Activated CD8-positive, alpha-beta memory T cell treated with anti-CD3 and anti-CD28 coated beads for 48 hours (primary cell): ENCODE results near the gene PTGDS.
A peak's percentile ranks its signal among the peaks of the same experiment; 100 is the strongest.

Experiments
- DNase-seq, 3 experiments: peaks; one replicate each; pipeline ENCODE4 v3.0.0-alpha.2; 2020; ENCODE audit warnings: low read depth in 2 of 3, low spot score in 2 of 3

The PTGDS gene

DNA sequence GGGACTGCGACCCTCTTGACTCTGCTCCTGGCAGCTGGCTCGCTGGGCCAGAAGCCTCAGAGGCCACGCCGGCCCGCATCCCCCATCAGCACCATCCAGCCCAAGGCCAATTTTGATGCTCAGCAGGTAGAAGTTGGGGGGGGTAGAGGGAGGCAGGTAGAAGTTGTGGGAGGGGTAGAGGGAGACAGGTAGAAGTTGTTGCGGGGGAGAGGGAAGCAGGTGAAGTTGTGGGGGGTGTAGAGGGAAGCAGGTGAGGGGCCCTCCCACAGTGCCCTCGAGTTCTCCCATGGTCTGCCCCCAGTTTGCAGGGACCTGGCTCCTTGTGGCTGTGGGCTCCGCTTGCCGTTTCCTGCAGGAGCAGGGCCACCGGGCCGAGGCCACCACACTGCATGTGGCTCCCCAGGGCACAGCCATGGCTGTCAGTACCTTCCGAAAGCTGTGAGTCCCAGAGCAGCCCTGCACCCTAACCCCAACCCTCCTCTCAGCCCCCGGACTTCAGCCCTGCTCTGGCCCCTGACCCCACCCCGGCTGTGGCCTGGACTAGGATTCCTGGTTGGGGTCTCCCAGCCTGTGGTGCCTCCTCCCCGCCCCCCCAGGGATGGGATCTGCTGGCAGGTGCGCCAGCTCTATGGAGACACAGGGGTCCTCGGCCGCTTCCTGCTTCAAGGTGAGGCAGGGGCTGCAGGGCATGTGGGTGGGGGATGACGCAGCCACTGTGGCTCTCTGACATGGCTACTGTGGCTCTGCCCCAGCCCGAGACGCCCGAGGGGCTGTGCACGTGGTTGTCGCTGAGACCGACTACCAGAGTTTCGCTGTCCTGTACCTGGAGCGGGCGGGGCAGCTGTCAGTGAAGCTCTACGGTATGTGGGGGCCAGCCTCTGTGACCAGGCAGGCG is 31.7 kb upstream of the PTGDS start:
- DNase-seq: no peak

DNA sequence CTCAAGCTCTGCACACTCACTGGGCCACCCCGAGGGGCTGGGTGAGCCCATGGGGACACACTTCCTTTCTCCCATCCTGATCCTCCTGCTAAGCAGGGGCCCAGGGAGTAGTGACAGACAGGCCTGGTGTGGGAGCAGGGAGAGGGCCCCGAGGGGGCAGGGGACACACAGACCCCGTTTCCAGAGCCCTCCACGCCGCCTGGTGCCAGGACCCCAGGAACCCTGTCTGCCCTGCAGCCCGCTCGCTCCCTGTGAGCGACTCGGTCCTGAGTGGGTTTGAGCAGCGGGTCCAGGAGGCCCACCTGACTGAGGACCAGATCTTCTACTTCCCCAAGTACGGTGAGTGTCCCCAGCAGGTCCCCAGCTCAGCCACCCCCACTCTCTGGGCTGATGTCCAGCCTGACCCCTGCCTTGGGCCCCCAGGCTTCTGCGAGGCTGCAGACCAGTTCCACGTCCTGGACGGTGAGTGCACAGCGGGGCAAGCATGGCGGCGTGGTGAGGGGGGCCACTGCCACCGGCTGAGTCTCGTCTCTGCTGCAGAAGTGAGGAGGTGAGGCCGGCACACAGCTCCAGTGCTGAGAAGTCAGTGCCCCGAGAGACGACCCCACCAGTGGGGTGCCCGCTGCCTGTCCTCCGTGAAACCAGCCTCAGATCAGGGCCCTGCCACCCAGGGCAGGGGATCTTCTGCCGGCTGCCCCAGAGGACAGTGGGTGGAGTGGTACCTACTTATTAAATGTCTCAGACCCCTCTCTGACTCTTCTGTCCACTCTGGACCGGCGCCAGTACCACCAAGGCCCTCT is 30.9 kb upstream of the PTGDS start:
- DNase-seq: no peak

DNA sequence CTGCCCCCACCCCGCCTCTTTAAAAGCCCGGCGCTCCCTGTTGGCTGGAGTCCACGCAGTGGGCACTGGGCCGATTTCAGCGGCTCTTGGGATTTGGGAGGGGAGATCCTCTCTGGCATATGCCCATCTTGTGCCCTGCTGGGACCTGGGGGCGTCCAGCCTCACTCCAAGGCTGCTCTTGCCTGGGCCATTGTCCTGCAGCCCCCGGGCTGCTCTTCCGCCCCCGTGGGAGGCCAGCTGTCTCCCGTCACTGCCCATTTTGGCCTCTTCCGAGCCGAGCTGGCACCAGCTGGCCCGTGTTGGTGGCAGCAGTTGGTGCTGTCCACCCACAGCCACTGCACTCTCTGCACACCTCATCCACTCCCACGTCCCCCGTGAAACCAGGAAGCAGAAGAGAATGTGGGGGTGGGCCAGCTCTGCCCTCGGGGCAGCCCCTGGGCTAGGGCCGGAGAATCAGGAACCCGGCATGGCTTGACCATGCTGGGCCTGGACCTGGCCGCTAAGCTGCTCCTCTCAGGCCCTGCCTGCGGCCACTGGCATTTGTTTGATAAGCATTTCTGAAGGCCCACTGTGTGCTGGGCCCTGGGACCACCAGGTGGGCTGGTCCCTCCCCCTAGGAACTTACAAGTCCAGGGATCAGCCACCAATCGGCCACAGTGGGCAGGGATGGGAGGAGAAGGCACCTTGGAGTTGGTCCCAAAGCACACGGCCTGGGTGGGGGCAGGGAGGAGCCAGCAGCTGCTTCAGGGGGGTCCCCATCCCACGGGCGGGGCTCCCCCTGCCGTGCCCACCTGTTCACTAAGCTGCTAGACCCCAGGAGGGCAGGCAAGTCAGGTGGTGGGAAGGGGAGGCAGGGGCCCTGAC is 30.0 kb upstream of the PTGDS start:
- no peak for DNase-seq

DNA sequence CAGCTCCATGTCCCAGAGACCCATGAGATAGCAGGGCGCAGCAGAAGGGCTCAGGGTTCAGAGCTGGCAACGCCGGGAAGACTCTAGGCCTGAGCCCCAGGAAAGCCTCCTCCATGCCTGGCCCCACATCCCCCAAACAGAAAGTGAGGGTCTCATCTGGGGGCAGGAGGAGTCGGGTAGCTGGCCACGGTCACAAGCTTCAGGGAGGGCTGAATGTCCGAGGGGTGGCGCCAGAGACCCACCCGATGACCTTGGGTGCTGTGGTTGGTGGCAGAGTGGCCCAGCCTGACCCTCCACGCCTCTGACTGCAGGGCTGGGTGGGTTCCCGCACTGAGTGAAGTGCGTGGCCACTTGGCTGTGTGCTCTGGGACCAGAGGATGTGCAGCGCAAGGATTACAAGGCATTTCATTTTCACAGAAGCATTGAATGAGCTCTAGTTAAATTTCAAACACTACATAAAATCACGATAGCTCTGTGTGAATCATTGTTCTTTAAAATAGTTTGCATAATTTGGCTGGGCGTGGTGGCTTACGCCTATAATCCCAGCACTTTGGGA is 29.3 kb upstream of the PTGDS start:
- DNase-seq: no peak

DNA sequence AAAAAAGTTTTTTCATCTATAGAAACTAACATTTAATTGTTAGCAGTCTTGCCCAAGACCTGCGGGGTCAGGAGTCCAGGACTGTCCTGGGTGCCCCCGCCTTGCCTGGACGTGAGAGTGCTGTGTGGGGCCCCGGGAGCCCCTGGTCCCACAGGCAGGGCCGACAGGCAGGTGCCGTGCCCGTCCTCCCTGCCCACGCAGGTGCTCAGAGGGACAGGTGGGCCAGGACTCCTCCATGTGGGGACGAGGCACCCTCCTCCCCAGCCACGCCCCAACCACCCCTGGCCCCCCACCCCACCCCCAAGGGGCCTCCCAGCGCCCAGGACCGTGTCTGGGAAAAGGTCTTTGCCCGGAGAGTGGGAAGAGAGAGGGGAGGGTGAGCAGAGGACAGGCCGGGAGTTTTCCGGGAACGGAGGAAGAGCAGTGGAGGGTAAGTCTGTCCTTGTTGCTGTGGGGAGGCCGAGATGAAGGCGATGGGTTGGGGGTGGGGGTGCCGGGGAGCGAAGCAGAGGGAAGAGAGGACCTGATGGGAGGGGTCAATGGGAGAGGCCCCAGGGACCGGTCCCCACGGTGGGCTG is 28.0 kb upstream of the PTGDS start:
- DNase-seq: no peak

DNA sequence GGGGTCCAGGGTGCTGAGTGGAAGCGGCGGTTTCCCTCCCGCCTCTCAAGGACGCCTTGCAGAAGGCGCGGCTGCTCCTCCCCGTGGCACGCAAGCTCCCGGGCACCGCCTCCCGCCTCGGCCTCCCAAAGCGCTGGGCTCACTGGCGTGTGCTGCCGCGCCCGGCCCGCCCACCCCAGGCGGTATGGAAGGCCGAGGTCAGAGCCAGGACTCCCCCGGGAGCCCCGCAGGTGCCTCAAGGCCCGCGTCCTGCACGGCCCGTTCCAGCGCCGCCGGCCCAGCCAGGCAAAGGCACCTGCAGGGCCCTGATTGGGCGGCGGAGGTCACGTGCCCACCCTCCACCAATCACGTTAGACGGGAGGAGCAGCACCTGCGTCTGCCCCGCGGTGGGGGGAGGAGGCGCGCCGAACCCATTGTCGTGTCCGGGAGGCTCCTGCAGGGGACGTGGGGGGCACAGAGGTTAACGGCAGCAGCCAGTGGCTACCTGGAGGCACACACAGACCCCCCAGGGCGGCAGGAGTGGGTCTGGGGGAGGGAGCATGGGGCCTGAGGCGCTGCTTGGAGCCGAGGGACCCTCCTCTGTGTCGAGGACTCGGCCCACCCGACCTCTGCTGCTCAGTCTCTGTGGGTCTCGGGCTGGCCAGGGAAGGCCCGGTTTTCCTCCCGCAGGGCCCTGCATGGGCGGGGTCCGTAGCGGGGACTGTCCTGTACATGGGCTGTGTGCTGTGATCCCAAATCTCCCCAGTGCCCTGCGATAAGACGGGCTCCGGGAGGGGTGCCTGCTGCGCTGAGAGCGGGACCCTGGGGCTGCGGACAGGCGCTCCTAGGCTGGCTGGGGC is 27.3 kb upstream of the PTGDS start:
- peak; percentile 85 to 94 (median 87) for DNase-seq

DNA sequence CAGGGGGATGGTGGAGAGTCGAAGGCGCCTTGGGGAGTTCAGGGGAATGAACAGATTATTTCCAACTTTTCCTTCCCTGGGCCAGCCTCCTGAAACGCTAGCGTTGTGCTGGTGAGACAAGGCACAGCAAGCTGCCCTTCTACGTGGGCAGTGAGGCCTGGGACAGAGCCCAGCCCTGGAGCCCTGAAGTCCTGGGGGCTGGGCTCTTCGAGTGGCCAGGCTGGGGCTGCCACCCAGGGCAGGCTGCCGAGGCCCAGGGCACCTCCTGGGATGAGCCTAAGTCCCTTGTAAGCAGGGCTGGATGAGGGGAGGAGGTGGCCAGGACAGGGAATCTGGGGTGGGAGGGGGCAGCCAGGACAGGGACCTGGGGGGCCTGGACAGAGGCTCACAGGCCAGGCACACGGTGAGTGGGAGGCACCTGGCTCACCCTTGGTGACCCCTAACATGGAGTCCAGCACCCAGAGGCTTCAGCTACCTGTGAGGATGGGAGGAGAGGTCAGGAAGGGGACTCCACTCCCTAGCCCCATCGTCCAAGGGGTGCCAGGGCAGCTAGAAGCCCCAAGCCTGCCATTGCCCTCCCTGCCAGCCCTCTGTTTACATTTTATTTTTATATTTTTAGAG is 26.5 kb upstream of the PTGDS start:
- no peak for DNase-seq

DNA sequence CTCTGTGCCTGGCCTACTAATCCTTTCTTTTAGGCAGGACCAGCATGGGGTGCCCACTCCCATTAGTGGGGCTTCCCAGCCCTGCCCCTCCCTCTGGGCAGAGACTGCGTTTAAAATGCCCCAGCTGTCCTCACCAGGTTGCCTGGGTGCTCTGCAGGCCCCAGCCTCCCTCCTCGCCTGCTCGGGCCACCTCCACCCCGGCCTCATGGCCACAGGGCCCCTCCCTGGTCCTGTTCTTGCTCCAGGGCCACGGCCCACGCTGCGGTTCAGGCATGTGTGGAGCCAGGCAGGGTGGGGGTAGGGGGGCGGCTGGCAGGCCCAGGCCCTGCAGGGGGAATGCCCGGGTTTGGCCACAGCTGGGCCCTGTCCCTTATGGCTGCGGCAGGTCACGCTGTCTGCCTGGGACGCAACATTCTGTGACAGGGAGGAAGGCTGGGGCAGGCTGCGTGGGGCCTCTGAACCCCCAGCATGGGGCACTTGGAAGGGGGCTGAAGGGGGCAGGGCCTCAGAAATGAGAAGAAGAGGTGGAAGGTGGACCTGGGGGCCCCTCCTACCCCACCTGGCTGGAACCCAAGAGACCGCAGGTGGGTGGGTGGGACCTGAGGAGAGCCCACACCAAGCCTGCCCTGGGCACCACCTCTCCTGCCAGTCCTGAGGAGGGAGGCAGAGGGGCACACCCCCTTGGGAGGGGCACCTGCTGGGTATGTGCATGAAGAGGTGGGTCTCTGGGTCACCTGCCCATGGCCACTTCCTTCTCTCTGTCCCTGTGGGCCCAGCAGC is 25.6 kb upstream of the PTGDS start, which contains the start of gene LCN12:
Gene LCN12, plus strand, starts transcription at position 733 of the 780 bp plus-strand sequence. CDS start 55 bp downstream, outside the sequence.
- no peak for DNase-seq

DNA sequence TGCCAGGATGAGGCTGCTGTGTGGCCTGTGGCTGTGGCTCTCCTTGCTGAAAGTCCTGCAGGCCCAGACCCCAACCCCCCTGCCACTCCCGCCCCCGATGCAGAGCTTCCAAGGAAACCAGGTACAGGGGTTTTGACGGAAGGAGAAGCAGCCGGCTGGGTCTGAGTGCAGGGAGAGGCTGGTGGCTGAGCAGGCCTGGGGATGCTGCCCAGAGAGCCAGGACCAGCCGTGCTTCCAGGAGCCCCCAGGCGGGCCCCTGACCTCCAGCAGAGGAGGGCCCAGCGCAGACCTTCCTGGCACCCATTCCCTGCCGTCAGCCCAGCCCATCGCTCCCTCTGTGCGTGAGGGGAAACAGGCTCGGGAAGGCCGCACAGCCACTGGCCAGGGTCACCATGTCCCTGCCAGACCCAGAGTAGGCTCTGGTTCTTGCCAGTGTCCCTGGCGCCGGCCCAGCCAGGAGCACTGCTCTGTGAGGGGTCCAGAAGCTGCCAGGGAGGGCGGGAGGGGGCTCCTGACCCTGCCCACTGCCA is 24.9 kb upstream of the PTGDS start:
- no peak for DNase-seq

DNA sequence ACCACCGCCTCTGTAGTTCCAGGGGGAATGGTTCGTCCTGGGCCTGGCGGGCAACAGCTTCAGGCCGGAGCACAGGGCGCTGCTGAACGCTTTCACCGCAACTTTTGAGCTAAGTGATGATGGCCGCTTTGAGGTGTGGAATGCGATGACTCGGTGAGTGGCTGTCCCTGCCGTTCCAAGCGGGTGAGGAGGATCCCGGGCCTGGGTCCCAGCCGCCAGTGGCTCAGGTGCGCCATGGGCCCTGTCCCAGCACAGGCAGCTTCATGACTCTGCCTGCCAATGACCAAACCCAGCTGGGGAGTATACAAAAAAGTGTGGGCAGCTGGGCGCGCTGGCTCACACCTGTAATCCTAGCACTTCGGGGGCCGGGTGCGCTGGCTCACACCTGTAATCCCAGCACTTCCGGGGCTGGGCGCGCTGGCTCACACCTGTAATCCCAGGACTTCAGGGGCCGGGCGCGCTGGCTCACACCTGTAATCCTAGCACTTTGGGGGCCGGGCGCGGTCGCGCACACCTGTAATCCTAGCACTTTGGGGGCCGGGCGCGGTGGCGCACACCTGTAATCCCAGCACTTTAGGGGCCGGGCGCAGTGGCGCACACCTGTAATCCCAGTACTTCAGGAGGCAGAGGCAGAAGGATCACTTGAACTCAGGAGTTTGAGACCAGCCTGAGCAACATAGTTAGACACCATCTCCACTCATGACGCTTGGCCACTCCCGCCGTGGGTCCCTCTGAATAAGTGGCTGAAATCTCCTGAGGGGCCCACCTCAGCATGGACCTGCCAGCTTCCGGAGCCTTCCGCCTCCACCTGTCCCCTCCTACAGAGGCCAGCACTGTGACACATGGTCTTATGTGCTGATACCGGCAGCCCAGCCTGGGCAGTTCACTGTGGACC is 24.2 kb upstream of the PTGDS start:
- DNase-seq: no peak

DNA sequence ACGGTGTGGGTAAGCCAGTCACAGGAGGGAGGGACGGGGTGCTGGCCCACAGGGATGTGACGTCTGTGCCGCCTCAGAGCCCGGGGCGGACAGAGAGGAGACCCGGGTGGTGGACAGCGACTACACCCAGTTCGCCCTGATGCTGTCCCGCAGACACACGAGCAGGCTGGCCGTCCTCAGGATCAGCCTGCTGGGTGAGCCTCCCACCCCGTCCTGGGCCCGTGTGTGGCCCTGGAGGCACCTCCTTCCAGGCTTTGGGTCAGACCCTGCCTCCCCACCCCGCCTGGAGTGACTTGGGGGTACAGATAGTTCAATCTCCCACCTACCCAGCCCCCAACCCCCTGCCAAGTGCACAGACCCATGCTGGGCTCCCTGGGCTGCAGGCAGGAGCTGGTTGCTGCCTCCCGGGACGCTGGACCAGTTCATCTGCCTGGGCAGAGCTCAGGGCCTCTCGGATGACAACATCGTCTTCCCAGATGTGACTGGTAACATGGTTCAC is 23.5 kb upstream of the PTGDS start:
- no peak for DNase-seq

DNA sequence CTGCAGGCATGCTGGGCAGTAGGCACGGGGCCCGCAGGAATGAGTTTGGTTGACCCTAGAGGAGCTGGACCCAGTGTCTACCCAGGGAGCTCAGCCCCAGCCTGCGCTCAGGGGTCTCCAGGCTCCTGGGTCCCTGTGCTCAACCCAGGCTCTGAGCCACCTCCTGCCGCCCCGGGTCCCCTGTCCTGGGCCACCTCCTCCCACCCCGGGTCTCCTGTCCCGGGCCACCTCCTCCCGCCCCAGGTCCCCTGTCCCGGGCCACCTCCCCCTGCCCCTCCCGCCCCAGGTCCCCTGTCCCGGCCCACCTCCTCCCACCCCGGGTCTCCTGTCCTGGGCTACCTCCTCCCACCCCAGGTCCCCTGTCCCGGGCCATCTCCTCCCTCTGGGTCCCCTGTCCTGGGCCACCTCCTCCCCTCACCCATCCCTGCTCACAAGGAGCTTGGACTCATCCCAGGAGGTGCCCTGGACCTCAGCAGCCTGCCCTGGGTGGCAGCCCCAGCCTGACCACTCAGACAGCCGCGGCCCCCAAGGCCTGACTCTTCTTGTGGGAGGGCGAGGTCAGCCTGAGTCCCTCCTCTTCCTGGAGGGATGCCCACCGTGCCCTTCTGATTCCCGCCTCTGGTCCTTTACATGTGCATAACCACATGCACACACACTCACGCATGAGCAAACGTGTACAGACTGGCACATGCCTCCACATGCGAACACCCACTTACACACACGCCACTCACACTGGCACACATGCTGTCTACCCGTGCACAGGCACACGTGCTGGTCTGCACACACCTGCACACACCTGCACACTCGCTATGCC is 22.8 kb upstream of the PTGDS start:
- DNase-seq: no peak

DNA sequence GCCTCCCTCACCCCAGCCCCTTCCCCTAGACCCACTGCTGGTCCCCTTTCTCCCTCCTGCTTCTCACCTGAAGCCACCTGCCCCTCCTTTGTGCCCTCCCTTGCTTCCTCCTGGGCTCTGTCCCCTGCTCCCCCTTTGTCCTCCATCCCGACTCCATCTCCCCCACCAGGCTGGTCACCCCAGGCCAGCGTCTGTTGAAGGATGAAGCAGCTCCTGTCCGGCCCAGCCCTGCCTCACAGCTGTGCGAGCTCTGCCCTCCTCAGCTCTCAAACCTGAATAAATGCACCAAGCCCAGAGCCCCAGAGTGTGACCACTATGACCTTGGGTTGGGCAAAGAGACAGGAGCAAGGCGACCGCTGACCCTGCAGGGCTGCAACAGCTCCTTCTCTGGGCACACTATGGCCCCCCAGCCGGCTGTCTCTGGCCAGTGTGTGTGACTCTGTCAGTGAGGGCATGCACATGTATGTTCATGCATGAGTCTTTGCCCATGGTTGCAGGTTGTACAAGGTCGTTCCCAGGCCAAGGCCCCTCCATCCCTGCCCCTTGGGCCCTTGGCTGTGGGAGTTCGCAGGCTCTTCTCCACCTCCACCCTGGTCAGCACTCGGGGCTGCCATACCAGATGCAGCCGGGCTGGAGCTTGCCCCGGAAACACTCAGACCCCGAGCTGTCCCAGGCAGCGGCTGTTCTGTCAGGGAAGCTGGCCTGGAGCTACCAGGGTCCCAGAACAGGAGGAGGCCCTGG is 21.9 kb upstream of the PTGDS start:
- no peak for DNase-seq

DNA sequence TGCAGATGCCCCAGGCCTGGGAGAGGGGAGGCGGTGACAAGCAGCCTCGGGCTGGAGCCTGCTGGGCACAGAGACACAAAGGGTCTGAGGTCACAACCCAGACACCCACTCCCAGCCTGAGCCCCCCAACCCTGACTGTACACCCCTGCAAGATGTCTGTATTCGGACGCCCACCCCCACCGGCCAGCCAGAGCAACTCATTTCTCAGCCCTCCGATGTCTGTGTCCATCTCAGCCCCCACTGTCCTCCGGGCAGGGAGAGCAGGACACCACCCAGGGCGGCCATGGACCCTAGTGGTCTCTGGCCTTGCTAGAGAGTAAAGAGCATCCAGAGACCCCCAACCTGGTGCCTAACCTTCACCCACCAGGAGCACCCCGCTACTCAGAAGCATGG is 21.4 kb upstream of the PTGDS start:
- DNase-seq: no peak

DNA sequence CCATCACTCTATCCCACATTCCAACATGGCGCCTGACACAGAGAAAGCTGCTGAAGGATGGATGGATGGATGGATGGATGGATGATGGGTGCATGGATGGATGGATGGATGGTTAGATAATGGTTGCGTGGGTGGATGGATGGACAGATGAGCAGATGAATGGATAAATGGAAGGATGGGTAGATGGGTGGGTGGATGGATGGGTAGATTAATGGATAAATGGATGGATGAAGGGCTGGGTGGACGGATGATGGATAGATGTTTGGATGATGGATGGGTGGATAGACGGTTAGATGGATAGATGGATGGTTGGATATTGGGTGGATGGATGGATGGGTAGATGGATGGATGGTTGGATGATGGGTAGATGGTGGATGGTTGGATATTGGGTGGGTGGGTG is 20.7 kb upstream of the PTGDS start:
- no peak for DNase-seq
